GM12875 (cell line): ENCODE data around the gene VPS26B.

Experiments
- H3K4me3 ChIP-seq: one replicate; pipeline ENCODE4 v1.5.1; 2011; ENCODE audit warnings: low read depth, low read length, control low read depth
- CTCF ChIP-seq: IDR thresholded peaks from 2 replicates; pipeline ENCODE4 v1.5.1; 2011; ENCODE audit warnings: low read depth, mild to moderate bottlenecking, control low read depth, inconsistent platforms, low read length, moderate library complexity, borderline replicate concordance; ENCODE audit not compliant: insufficient read depth

Gene VPS26B

GRCh38 chr11:134242376-134242775 lies 17.9 kb downstream of the VPS26B start:
- TF ChIP-seq CTCF: no peak
- no peak overlapping the region for H3K4me3 ChIP-seq

GRCh38 chr11:134243913-134244312 lies 19.4 kb downstream of the VPS26B start:
- H3K4me3 ChIP-seq: no peak overlapping the region
- no peak for TF ChIP-seq CTCF

GRCh38 chr11:134244593-134244992 lies 20.1 kb downstream of the VPS26B start:
- H3K4me3 ChIP-seq: no peak overlapping the region
- TF ChIP-seq CTCF: peak; percentile 76

DNA sequence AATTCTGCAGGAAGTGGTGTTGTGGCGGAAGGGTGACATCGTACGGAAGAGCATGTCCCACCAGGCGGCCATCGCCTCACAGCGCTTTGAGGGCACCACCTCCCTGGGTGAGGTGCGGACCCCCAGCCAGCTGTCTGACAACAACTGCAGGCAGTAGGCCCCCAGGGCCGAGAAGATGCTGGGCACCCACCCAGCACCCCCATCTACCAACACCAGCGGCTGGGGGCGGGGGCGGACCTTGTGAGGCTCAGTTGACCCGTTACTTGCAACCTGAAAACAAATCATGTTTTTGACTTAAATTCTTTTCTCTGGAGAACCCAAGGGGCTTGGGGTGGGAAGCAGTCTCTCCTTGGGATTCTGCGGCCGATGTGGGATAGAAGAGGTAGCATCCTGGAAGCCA lies 21.0 kb downstream of the VPS26B start:
- no peak for TF ChIP-seq CTCF
- H3K4me3 ChIP-seq: no peak overlapping the region

DNA sequence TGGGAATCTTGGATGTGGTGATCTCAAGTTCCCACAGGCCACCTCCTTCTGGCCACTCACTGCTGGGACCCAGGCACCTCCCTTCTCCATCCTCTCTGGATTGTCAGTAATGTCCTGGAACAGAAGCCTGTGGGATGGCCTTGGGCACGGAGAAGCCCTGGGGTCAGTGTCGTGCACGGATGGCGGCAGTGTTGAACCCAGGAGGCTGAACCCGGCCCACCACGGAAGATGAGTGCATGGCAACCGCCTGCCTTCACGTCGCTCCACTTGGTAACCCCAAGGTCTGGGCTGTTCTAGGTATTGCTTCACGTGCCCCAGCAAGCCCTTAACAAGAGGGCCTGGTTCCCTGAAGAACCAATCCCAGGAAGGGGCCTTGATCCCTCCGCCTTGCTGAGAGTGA lies 21.6 kb downstream of the VPS26B start:
- no peak overlapping the region for H3K4me3 ChIP-seq
- no peak for TF ChIP-seq CTCF

GRCh38 chr11:134246678-134247077 lies 22.2 kb downstream of the VPS26B start:
- H3K4me3 ChIP-seq: no peak overlapping the region
- TF ChIP-seq CTCF: no peak

- H3K4me3 ChIP-seq: no peak overlapping the region
- no peak for TF ChIP-seq CTCF
These were observed 24.5 kb downstream of the VPS26B start for GRCh38 chr11:134248910-134249480.
